ENCODE results near the gene CRAT.

Gene CRAT

DNA sequence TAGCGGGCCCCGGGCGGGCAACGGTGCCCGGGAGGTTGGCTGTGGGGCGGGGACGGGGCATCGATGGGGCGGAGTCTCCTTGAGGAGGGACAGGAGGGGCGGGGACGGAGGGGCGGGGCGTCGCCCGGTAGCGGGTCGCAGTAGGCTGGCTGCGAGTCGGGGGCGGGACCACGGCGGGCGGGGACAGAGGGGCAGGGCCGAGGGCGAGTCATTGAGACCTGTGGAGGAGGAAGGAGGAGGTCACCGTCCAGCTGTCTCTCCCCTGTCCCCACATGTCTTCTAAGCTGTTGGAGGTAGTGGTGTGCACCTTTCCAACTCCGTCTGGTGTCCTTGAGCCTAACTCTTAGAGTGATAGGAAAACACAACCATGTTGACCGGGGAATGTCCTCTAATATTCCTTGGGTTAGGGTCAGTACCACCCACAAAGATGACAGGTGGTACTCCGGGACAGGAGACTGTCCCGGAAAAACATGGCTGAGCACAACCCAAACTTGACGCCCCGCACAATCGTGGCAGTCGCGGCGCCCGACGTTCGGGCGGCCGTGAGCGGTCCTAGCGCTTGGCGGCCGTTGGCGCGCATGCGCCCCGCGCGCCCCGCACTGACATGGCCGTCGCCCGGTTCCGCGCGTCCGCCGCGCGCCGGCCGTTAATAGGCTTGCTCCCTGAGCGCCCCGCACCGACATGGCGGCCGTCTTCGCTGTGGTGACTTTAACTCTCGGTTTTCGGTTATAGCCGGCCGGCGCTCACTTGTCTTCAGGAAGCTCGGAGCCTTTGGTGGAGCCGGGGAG is at the start of gene CRAT, which contains the start of gene PTPA:
Gene CRAT, minus strand, starts transcription at position 54 of the 788 bp plus-strand sequence. CDS start 284 bp downstream, outside the sequence.
Gene PTPA, plus strand, starts transcription at position 676 of the 788 bp plus-strand sequence. CDS start 186 bp downstream, outside the sequence.
- peak; percentile 86 to 98 (median 96) for DNase-seq (ENCODE audit: low read depth in 4 of 4, low spot score in 1 of 4)

DNA sequence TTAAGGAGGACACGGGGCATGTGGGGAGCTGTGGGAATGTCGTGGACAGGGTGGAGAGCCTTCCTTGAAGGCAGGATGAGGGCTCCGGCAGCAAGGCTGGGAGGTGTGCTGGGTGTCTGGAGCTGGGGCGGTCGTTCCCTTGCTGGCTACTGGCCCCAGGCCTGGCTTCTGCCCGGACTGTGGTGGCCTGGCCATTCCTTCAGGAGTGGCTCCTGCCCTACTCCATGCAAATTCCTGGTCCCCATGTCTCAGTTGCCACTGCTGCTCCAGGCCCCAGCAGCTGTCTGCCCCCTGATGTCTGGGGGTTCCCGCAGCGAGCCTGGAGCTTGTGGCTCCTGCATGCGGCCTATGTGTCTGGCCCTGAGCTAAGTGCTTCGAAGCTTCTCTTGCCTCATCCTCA is 45.6 kb upstream of the CRAT start:
- DNase-seq (ENCODE audit: low read depth in 4 of 4, low spot score in 1 of 4): no peak

DNA sequence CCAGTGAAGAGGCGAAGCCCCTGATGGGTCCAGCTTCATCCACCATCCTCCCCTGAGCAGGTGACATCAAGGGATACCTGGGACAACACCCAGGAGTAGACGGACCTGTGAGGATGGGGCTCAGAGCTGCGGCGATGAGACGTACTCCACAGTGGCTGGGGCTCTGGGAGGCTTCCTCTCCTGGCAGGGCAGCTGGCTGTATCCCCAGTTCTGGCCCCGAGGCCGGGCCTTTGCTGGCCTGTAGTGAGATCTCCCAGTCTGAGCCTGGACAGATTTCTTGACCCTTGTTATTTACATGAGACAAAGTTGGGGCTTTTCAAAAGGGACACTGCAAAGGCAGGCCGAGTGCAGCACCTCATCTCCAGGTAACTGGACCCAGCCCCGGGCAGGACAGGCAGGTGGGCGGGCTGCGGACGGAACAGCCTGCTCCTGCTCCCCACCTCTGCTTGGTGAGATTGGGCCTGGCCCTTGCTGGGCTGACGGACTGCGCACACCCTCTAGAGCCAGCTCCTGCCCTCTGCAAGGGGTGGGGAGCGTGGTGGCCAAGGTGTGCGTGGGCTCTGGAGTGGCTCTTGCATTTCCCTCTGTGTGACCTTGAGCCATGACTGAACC is 44.4 kb upstream of the CRAT start:
- no peak for DNase-seq (ENCODE audit: low read depth in 4 of 4, low spot score in 1 of 4)

DNA sequence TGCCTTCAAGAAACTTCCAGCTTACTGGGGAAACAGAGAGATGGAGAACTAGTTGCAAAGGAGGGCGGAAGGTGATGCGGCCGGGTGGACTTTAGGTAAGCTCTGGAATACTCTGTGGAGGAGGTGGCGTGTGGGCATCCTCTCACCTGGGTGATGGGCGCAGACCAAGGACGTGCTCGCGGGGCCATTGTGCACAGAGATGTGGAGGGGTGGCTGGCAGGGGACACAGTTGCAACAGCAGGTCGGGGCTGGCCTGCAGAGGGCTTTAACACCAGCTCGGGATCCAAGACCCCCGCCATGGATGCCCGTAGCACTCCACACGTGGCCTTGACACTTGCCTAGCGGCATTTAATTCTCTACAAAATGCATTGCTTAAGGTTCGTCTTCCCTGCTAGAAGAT is 40.9 kb upstream of the CRAT start:
- DNase-seq (ENCODE audit: low read depth in 4 of 4, low spot score in 1 of 4): no peak

DNA sequence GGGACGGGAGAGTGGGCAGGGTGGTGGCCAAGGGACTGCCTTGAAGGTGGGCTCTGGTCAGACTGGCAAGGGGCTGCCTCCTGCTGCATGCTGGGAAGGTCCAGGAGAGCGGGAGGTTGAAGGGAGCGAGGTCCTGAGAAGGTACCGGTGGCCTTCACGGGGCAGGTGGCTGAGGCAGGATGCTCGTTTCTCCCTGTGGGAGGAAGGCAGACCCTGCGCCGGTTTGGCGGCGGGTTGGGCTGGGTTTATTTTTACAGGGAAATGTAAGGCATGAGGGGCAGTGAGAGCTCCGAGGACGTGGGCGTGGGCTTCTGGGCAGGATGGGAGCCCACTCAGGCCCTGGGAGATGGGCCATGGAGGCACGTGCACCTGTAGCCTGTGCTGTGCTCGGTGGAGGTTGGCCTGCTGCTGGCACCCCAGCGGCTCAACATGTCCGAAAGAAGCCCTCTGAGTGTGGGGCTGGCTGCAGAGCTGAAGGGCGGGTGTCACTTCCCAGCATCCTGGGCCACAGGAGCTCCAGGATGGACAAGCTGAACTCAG is 40.1 kb upstream of the CRAT start:
- DNase-seq (ENCODE audit: low read depth in 4 of 4, low spot score in 1 of 4): no peak

DNA sequence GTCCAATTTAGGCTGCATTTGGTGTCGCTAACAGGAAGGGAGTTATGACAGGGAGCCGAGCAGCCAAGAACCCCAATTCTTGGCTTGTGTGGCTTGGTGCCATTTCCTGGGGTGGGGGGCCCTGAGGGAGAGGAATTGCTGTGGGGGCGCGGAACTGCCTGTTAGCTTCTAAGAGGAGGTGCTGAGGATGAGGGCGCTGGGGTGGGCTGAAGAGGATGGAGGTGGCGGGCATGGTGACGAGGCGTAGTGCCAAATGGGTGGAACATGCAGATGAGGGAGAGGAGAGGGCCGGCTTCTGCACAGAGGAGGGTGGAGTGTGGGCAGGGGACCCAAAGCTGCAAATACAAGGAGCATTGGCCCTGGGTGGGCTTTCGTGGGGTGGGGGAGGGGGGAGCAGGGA is 39.5 kb upstream of the CRAT start:
- no peak for DNase-seq (ENCODE audit: low read depth in 4 of 4, low spot score in 1 of 4)

DNA sequence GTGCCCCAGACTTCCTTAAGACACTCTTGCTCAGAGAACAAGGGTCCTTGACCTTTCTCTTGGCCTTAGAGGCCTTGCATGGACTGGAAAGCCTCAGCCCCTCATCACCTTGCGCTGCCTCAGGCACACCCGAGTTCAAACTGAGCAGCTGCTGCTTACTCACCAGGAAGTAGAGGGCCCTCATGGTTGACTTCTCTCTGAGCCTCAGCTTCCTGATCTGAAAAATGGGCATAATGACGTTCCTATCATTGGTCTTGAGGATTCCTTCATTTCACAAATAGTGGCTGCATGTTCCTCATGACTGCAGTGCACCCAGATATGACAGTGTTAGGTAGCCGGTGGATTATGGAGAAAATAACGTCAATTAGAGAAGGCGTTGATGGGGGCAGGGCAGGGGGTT is 38.8 kb upstream of the CRAT start:
- DNase-seq (ENCODE audit: low read depth in 4 of 4, low spot score in 1 of 4): no peak

DNA sequence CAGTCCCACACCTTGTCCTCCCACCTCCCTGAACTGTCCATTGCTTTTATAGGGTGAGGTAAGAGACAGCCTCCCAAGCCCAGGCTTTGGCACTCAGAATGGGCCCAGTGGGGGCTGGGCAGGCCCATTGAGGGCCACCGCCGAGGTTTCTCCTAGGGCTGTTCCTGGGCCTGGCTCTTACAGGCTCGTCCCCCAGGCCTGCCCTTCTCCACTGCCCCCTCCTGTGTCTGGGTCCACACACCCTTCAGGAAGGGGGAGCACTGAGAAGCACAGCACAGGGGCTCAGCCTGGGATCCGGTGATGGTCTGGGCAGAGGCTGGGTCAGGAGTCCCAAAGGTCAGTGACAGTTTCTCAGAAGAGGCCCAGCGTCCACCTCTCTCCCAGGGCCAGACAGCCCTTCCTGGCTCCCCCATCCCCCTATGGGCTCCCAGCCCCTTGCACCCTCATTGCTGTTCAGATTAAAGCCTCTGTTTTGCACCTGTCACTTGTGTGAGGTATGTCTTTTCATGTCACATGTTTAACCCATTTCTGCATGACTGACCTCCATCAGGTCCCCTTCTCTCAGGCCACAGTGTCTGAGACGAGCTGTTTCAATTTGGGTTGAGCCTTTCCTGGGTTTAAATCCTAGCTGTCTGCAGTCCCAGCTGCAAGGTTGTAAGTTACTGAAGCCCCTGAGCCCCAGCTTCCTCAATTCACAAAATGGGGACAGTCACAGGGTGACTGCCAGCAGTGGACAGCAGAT is 38.0 kb upstream of the CRAT start:
- no peak for DNase-seq (ENCODE audit: low read depth in 4 of 4, low spot score in 1 of 4)

DNA sequence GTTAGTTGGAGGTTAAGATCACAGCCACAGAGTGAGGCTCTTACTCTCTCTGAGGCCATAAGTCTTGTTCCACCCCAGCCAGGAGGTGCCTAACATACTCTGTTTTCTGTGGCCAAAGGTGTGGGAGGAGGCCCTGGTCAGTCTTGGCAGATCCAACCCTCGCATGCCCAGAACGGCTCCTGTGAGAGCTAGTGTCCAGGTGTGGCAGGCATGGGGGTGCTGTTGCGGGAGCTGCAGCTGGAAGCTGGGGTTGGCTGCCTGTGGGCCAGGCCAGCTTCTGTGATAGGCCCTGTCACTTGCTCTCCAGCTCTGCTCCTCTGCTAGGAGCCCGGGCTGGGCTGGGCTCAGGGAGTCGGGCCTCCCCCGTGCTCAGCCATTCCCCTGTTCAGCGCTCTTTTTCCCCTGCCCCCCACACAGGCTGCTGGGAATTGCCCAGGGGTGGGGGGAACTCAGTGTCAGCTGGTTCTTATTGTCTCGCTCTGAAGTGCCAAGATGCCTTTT is 35.9 kb upstream of the CRAT start:
- DNase-seq (ENCODE audit: low read depth in 4 of 4, low spot score in 1 of 4): no peak

DNA sequence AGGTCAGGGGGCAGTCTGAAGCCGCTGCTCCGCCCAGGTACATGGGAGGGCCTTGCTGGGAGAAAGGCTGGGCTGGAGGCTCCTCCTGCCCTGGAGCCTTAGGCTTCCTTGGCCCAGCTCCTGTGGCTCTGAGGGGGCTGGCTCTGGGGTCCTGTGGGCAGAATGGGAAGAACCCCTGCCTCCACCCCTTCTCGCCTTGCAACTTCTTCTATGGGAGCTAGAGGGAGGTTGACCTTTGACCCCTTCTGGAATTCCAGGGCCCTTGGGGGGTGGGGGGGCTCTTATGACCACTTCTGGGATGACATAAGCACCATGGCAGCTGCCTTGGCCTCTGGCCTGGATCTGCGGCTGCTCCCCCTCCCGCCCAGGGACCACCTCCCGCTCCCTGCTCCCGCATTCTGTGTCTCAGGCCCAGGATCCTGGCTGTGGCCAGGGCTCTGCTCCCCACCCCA is 35.3 kb upstream of the CRAT start:
- no peak for DNase-seq (ENCODE audit: low read depth in 4 of 4, low spot score in 1 of 4)

DNA sequence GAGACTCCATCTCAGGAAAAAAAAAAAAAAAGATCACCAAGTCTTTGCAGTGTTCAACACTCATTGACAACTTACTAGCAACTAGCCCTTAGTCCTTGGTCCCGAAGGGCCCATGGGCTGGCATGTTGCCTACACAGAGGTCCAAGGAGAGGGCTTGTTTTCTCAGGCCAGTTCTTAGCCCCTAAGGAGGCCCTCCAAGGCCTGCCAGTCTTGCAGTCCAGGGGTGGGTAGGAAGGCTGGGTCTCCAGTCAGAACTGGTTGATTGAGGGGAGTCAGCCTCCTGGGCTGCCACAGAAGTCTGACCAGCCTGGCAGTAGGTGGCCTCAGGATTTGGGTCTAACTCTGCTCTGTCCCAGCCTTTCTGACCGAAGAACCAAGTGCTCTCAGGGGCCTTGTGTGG is 34.7 kb upstream of the CRAT start:
- no peak for DNase-seq (ENCODE audit: low read depth in 4 of 4, low spot score in 1 of 4)

DNA sequence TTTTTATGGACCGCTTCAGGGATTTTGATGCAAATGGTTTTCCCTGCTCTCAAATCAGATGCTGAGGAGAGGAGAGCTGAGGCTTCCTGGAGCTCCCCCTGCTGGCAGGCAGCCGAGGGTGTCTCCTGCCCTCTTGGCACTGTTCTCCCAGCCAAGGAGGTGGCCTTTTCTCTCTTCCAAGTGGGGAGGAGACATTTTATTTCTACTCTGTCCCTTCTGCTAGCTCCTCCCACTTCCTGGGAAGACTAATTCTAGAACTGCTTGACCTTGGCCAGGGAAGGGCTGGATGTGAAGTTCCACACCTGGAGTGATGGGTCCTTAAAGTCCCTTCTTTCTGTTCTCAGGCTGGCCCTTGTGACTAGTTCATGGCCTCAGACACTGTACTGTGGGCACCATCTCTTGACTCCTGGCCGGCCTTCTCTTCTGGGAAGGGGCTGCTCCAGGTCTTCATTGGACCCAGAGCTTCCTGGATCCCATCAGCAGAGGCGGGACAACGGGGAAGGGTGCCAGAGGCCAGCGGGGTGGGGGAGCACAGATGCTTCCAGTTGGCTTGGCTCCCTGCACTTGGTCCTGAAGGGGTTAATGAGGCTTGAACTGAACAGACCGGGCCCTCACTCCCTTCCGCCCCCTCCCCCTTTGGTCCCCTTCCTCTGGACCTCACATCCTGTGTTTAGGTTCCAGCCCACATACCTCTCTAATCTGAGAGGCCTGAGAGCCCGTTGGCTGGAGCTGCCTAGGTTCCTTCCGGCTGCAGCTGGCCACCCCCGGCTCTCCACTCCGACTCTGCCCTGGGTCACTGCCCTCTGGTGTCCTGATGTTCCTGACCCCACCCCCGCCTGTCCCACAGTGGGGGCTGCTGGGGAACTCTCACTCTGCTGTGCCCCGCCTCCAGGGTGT is 32.7 kb upstream of the CRAT start:
- peak in 3 of 4 experiments; percentile 52 to 61 (median 56) for DNase-seq (ENCODE audit: low read depth in 4 of 4, low spot score in 1 of 4)

DNA sequence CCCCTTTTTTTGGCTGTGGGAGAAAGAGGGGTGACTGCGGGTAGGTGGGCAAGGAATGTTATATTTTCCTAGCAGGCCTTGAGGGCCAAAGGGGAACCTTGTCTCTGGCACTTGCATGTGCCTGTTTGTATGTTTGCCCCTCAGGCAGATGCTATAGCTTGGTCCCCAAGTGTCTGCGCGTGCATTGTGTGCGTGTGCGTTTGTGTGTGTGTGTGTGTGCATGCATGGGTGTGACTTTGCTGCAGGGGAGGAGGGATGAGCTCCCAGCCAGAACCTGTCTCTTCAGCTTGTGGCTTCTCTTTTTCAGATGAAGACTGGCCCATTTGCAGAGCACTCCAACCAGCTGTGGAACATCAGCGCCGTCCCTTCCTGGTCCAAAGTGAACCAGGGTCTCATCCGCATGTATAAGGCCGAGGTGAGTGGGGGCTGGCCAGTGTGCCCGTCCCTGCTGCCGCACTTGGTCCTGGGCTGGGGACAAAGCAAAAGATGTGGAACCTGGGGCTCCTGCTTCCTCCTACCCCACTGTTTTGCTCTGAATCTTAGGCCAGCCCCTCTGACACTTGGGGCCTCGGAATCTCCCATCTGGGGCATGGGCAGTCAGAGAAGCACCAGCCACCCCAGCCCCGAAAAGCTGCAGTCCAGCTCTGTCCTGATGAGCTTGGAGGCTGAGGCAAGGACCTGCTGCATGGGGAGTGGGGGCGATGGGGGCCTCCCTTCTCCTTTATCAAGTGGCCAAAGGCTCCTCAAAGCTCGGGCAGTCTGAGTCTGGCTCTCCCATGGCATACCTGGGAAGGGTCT is 31.7 kb upstream of the CRAT start:
- no peak for DNase-seq (ENCODE audit: low read depth in 4 of 4, low spot score in 1 of 4)

DNA sequence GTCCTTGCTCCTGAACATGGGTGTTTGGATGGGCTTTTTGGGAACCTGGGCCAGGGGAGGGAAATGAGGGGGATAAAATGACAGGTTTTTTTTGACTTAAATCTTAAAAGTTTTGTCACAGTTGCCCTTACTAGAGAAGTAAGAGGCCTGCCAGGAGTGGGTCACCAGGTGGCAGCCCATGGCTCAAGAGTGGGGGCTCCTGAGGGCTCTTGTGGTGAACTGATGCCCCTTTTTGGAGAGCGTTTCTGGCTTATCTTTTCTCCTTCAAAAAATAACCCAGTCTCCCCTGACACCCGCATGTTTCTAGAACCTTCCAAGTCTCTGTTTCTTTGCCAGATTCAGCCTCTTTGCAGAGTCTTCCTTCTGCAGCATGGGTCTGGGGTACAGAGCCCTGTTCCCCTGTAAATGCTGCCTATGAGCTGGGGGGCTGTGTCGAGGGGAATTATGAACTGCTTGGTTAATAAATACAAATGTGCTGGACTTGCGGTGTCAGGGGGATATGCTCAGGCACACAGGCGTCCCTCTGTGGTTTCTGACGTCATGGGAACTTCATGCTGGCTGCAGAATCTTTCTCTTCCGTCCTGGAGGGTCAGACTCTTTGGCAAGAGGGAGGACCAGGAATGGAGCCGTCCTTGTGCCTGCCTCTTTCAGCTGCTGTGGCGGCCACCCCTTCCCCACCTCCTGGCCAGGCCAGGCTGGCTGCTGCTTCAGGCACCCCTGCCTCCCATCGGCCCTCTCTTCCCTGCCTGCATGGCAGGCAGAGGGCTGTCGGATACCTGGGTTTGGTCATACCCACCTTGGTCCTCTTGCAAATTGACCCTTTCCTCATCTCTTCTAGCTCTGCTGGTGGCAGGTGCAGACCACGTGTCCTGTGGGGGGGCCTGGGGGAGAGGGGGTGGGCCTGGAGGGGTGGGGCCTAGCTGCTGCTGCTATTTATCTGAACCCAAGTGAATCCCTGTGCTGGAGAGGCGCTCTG is 30.8 kb upstream of the CRAT start:
- DNase-seq (ENCODE audit: low read depth in 4 of 4, low spot score in 1 of 4): no peak

DNA sequence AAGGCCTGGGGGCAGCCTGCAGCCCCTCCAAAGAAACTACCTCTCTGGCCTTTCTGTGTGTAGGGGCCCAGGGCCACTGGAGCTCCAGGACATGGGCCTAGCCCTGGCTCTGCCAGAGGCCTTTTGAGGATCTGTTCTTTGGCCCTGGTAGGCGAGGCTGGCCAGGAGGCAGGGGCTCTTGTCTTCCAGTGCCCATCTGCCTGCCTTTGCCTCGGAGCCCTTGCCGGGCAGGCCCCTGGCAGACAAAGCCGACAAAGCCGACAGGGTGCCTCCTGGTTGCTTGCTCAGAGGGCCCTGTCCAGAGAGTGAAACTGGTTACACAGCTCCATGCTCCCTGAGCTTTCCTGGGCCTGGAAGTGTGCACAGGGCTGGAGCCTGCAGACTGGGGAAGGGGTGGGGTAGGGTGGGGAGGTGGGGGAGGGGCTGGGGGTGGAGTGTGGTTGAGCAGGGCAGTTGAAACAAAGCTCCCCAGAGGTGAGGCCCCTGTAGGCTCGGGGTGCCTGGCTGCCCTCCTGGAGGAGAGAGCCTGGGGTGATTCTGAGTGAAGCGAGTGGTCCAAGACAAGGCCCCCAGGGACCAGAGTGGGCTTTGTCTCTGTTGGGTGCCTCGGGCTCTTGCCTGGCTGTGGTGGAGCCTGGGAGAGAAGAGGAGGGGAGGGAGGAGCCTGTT is 29.9 kb upstream of the CRAT start:
- peak in 1 of 4 experiments; percentile 16 for DNase-seq (ENCODE audit: low read depth in 4 of 4, low spot score in 1 of 4)

DNA sequence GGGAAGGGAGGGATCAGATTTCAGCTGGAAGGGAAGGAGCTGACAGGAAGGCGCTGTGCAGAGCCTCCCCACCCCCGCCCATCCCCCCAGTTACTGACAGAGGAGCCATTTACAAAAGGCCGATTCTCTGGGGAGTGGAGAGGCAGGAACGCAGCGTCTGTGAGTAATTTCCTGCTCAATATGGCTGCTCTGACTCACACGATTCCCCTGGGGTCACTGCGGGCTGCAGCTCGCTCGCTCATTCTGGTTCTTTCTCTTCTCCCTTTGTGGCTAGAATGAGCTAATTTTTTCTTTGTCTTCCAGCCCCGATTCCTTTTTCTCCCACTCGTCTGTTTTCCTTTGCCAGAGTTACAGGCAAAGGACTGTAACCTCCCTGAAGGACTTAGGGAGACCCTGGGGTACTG is 29.4 kb upstream of the CRAT start:
- DNase-seq (ENCODE audit: low read depth in 4 of 4, low spot score in 1 of 4): peak; percentile 53 to 79 (median 60)

DNA sequence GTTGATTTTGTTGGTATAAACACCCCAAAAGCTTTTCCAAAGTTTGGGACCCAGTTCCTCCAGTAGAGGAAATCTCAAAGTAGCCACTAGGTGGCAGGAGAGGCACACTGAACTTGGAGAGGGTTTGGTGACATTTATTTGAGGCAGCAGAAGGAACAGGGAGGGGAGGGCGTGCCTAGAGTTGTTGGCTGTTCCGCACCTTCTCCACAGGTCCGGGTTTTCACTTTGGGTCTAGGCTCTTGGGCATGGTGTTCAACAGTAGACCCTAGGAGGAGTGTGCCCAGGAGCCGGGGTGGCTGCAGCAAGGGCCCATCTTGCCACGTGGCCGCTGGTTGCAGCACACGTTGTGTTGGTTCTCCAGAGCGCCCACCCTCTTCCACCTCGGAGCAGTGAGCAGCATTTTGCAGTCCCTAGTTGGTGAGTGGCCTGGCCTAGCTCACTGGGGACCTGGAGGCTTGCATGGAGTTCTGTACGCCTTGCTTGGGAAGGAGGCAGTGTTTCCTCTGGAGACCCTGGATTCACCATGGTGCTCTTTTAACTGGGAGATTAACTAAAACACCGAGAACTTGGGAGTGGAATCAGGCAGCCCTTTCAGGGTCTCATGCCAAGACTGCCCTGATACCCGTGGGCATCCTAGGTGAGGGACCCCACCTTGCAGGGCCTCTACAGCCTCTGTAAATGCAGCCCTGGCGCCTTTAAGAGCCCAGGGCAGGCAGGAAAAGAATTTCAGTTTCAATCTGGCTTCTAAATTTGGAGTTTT is 28.8 kb upstream of the CRAT start:
- DNase-seq (ENCODE audit: low read depth in 4 of 4, low spot score in 1 of 4): peak; percentile 55 to 61 (median 58)

Measured in stimulated activated CD4-positive, alpha-beta T cell treated with anti-CD3 and anti-CD28 coated beads, Interleukin-1b, Interleukin-23, amount 100 ng/mL, for 24 hours (primary cell).